IMR-90 (cell line): ENCODE data around the gene PDZRN3. TPM values are rescaled to one million over a fixed set of nuclear protein-coding genes. Genes with fewer than 3 reads are reported as not detected.

ENCODE experiments used
- ATAC-seq: fragments of 200-7000 bp; cut with Tn5 transposase; 2 replicates; pipeline ENCODE4 v1.9.1; 2020; ENCODE audit warnings: low read depth, mild to moderate bottlenecking, moderate library complexity
- BruUV-seq: library from RNA; stranded (reverse); fragments of 400-500 nt; replicated peaks from 2 replicates; lab custom pipeline; 2021; lab: Mats Ljungman, UMichigan
- CTCF ChIA-PET: fragments of 300-600 bp; formaldehyde crosslinking; extraction: SDS; loops from one replicate; lab custom pipeline; 2021; ENCODE audit warnings: antibody characterized with exemption; lab: Yijun Ruan, JAX
- POLR2A ChIA-PET: fragments of 300-600 bp; sonication (Branson Sonifier 250); formaldehyde crosslinking; loops from one replicate; lab custom pipeline; 2022; ENCODE audit warnings: antibody characterized with exemption; ENCODE audit not compliant: unreplicated experiment; lab: Charles Lee
- DNase-seq: peaks from one replicate; pipeline ENCODE4 v3.0.0; 2013
- H2AFZ ChIP-seq: replicated peaks from 2 replicates; pipeline ENCODE3; 2013; ENCODE audit warnings: low read length, mild to moderate bottlenecking; ENCODE audit not compliant: poor library complexity
- H2AK5ac ChIP-seq: 2 replicates; pipeline ENCODE4 v1.6.1; 2013; ENCODE audit warnings: low read depth, low read length, inconsistent platforms
- H2AK9ac ChIP-seq: replicated peaks from 2 replicates; pipeline ENCODE3; 2013; ENCODE audit warnings: mild to moderate bottlenecking, low read depth, low read length, moderate library complexity; ENCODE audit not compliant: poor library complexity
- H2BK120ac ChIP-seq: 2 replicates; pipeline ENCODE4 v1.6.1; 2013; ENCODE audit warnings: low read depth, low read length, inconsistent platforms
- H2BK15ac ChIP-seq: 3 replicates; pipeline ENCODE4 v1.6.1; 2013; ENCODE audit warnings: low read depth, low read length, inconsistent platforms
- H2BK20ac ChIP-seq: 2 replicates; pipeline ENCODE4 v1.6.1; 2013; ENCODE audit warnings: low read depth, mild to moderate bottlenecking, inconsistent platforms, low read length, moderate library complexity
- H2BK5ac ChIP-seq: 2 replicates; pipeline ENCODE4 v1.6.1; 2013; ENCODE audit warnings: mild to moderate bottlenecking, low read depth, low read length, inconsistent platforms; ENCODE audit not compliant: poor library complexity, severe bottlenecking
- H3K14ac ChIP-seq: replicated peaks from 2 replicates; pipeline ENCODE4 v1.6.1; 2013; ENCODE audit warnings: low read depth, low read length, inconsistent platforms
- H3K18ac ChIP-seq: 2 replicates; pipeline ENCODE4 v1.6.1; 2013; ENCODE audit warnings: low read depth, low read length, control low read depth
- H3K23ac ChIP-seq: 2 replicates; pipeline ENCODE4 v1.6.1; 2013; ENCODE audit warnings: low read depth, low read length, inconsistent platforms
- H3K27ac ChIP-seq: 2 replicates; pipeline ENCODE4 v1.5.1; 2013; ENCODE audit warnings: mild to moderate bottlenecking, control low read depth, low read length; ENCODE audit not compliant: insufficient read depth
- H3K27me3 ChIP-seq: 2 replicates; pipeline ENCODE4 v1.6.1; 2013; ENCODE audit warnings: low read length; ENCODE audit not compliant: control insufficient read depth, insufficient read depth
- H3K36me3 ChIP-seq: 2 replicates; pipeline ENCODE4 v1.6.1; 2013; ENCODE audit warnings: low read length, mixed read lengths; ENCODE audit not compliant: control insufficient read depth, insufficient read depth
- H3K4ac ChIP-seq: 2 replicates; pipeline ENCODE4 v1.6.1; 2013; ENCODE audit warnings: low read depth, low read length, inconsistent platforms
- H3K4me1 ChIP-seq: 2 replicates; pipeline ENCODE4 v1.6.1; 2013; ENCODE audit warnings: low read length, mixed read lengths; ENCODE audit not compliant: control insufficient read depth, insufficient read depth
- H3K4me2 ChIP-seq: 2 replicates; pipeline ENCODE4 v1.6.1; 2013; ENCODE audit warnings: low read depth, mild to moderate bottlenecking, control low read depth, low read length, moderate library complexity
- H3K4me3 ChIP-seq: 2 replicates; pipeline ENCODE4 v1.5.1; 2013; ENCODE audit warnings: low read depth, mild to moderate bottlenecking, control low read depth, low read length, moderate library complexity; ENCODE audit not compliant: insufficient read depth
- H3K56ac ChIP-seq: 2 replicates; pipeline ENCODE4 v1.6.1; 2013; ENCODE audit warnings: low read length, inconsistent platforms; ENCODE audit not compliant: insufficient read depth; ENCODE audit errors: extremely low read depth
- H3K79me1 ChIP-seq, 2 experiments: 2 replicates each; pipeline ENCODE4 v1.6.1; 2013; ENCODE audit warnings: low read length in 2 of 2, inconsistent platforms in 1 of 2, low read depth in 1 of 2
- H3K9ac ChIP-seq: 2 replicates; pipeline ENCODE4 v1.6.1; 2013; ENCODE audit warnings: low read depth, low read length, control low read depth
- H3K9me1 ChIP-seq: 2 replicates; pipeline ENCODE4 v1.6.1; 2013; ENCODE audit warnings: low read length, inconsistent platforms; ENCODE audit not compliant: insufficient read depth
- H3K9me3 ChIP-seq: 2 replicates; pipeline ENCODE4 v1.6.1; 2013; ENCODE audit warnings: low read length; ENCODE audit not compliant: control insufficient read depth, insufficient read depth
- H4K20me1 ChIP-seq: 2 replicates; pipeline ENCODE4 v1.6.1; 2013; ENCODE audit warnings: low read length, inconsistent platforms; ENCODE audit not compliant: insufficient read depth
- H4K5ac ChIP-seq: 2 replicates; pipeline ENCODE4 v1.6.1; 2013; ENCODE audit warnings: mild to moderate bottlenecking, low read depth, low read length, control low read depth
- H4K8ac ChIP-seq, 2 experiments: 2 replicates each; pipeline ENCODE4 v1.6.1; 2013; ENCODE audit warnings: low read depth in 2 of 2, low read length in 2 of 2, control low read depth in 1 of 2, inconsistent platforms in 1 of 2
- H4K91ac ChIP-seq: 2 replicates; pipeline ENCODE4 v1.6.1; 2013; ENCODE audit warnings: low read depth, low read length, inconsistent platforms; ENCODE audit not compliant: insufficient read depth
- FOS ChIP-seq: fragments of 150-350 bp; IDR thresholded peaks from 2 replicates; pipeline ENCODE4 v1.6.1; 2016; ENCODE audit warnings: low read depth, low read length
- MAFK ChIP-seq: IDR thresholded peaks from 2 replicates; pipeline ENCODE4 v1.6.1; 2012; ENCODE audit warnings: low read depth, low read length, improper control_type of control experiment
- RAD21 ChIP-seq: IDR thresholded peaks from 2 replicates; pipeline ENCODE4 v1.6.1; 2012; ENCODE audit warnings: low read length, improper control_type of control experiment
- RCOR1 ChIP-seq: IDR thresholded peaks from 2 replicates; pipeline ENCODE4 v1.6.1; 2012; ENCODE audit warnings: mild to moderate bottlenecking, low read length, improper control_type of control experiment; ENCODE audit not compliant: insufficient replicate concordance
- WGBS, 2 experiments: methylation state at CpG; one replicate each; pipeline versions ENCODE4 v1.1.5 to v1.1.7; 2013; ENCODE audit warnings: missing lambda C conversion rate in 2 of 2; ENCODE audit not compliant: insufficient read length in 1 of 2; ENCODE audit errors: extremely low coverage in 2 of 2; 5-methylcytosine and 5-hydroxymethylcytosine counted together
- dilution Hi-C: fragments of 300-500 bp; cut with HindIII; formaldehyde crosslinking; loops from one replicate; pipeline ENCODE4 v1.14.3; 2018; ENCODE audit warnings: low sequenced_read_pairs; ENCODE audit not compliant: unreplicated experiment
- in situ Hi-C: fragments of 300-500 bp; cut with MboI; formaldehyde crosslinking; loops from 3 replicates; pipeline ENCODE4 v1.14.3; 2019; ENCODE audit warnings: low sequenced_read_pairs, inconsistent platforms, mixed read lengths
- intact Hi-C: fragments of 100-400 bp; cut with micrococcal nuclease; formaldehyde crosslinking; loops from 2 replicates; pipeline ENCODE4 v1.10.0; 2022
- polyA plus RNA-seq, 3 experiments: library from polyadenylated mRNA; depleted of rRNA; stranded (reverse); fragments of >200 nt; gene quantifications; 2 replicates each; pipeline ENCODE4 v1.2.3, GENCODE V29; 2012; ENCODE audit warnings: low replicate concordance in 1 of 3
- total RNA-seq: library from RNA; depleted of rRNA; stranded (reverse); fragments of >200 nt; gene quantifications from 2 replicates; pipeline ENCODE4 v1.2.3, GENCODE V29; 2012
- TF ChIP-seq, protein P1 (sequence below): fragments of 150-350 bp; IDR thresholded peaks from 2 replicates; pipeline ENCODE4 v1.6.1; 2017; ENCODE audit warnings: mild to moderate bottlenecking, antibody characterized with exemption, low read length, low read depth
- TF ChIP-seq, protein P2 (sequence below): fragments of 150-350 bp; IDR thresholded peaks from 2 replicates; pipeline ENCODE4 v1.6.1; 2016; ENCODE audit warnings: low read depth, mild to moderate bottlenecking, low read length, moderate library complexity, borderline replicate concordance

Gene PDZRN3
- total and polyA plus RNA-seq, 2 of the 4 experiments (the other 2 are of a cell fraction), result 9.4 to 17.0 TPM

DNA sequence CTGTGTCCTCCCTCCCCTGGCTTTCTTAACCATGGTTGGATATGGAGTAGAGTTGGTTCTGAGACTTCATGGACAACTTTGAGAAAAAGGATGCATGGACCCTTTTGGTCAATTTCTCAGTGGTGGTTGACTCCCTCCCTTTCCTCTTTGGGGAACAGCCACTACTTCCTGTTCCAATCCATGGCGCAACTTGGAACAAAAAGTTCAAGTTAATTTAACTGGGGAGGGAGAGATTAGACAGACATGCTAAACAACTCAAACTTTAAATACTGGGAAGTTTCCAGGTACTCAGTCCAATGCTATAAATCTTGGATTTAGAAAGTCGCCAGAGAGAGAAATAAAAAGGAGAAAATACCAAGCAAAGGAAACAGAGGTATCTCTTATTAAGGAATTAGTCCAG, 202.2 kb downstream of the PDZRN3 start:
- POLR2A ChIA-PET, result no interaction called here
- DNase-seq, result no peak

More for the DNA sequence above, 202.2 kb downstream of the PDZRN3 start:
- no peaks in the 10 kb centered on the region for H3K27me3 ChIP-seq
- H3K9ac ChIP-seq, result no peak overlapping the region
- H3K14ac ChIP-seq, result no peak overlapping the region
- no peak overlapping the region for H3K4me2 ChIP-seq
- H2AK9ac ChIP-seq, result no peak overlapping the region
- WGBS, 2 experiments, result no CpG with 5 or more reads among the region's 2 CpGs
- H3K23ac ChIP-seq, result no peak overlapping the region
- no peak overlapping the region for H3K27ac ChIP-seq
- peaks cover 16% of the 10 kb centered on the region; the same call in 1 of the 2 replicates for H4K20me1 ChIP-seq
- no TSS peak for BruUV-seq
- no peak overlapping the region for H2AK5ac ChIP-seq
- TF ChIP-seq, protein P1, sequence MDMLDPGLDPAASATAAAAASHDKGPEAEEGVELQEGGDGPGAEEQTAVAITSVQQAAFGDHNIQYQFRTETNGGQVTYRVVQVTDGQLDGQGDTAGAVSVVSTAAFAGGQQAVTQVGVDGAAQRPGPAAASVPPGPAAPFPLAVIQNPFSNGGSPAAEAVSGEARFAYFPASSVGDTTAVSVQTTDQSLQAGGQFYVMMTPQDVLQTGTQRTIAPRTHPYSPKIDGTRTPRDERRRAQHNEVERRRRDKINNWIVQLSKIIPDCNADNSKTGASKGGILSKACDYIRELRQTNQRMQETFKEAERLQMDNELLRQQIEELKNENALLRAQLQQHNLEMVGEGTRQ, result no peak
- TF ChIP-seq, protein P2, sequence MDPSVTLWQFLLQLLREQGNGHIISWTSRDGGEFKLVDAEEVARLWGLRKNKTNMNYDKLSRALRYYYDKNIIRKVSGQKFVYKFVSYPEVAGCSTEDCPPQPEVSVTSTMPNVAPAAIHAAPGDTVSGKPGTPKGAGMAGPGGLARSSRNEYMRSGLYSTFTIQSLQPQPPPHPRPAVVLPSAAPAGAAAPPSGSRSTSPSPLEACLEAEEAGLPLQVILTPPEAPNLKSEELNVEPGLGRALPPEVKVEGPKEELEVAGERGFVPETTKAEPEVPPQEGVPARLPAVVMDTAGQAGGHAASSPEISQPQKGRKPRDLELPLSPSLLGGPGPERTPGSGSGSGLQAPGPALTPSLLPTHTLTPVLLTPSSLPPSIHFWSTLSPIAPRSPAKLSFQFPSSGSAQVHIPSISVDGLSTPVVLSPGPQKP, result no peak
- TF ChIP-seq RAD21, result no peak
- TF ChIP-seq RCOR1, result no peak
- no peak for TF ChIP-seq MAFK
- no peak for TF ChIP-seq FOS
- H2BK120ac ChIP-seq, result no peak overlapping the region
- ATAC-seq, result no peak
- no peak overlapping the region for H4K91ac ChIP-seq
- H3K4me3 ChIP-seq, result no peak overlapping the region
- H2BK15ac ChIP-seq, result no peak overlapping the region
- H3K9me1 ChIP-seq, result peaks cover 6% of the 10 kb centered on the region; the same call in 1 of the 2 replicates
- H3K4ac ChIP-seq, result no peak overlapping the region
- H2BK5ac ChIP-seq, result no peak overlapping the region
- no peak overlapping the region for H3K56ac ChIP-seq
- CTCF ChIA-PET, result interaction anchor here (0.7 kb wide), 1 partner anchor 16 kb away, joined by 3 read pairs; no protein-coding TSS in a partner anchor
- peaks cover 3 to 8% of the 10 kb centered on the region in 2 experiments; a peak in 2 of 4 replicates for H3K79me1 ChIP-seq
- H3K4me1 ChIP-seq, result peaks cover 6% of the 10 kb centered on the region; the same call in 1 of the 2 replicates
- no peak overlapping the region for H4K8ac ChIP-seq
- no peak overlapping the region for H3K18ac ChIP-seq
- H4K5ac ChIP-seq, result no peak overlapping the region
- H2AFZ ChIP-seq, result no peak overlapping the region
- intact Hi-C loops (no loop called here), dilution Hi-C loops (no loop called here), in situ Hi-C loops (no loop called here)
- H2BK20ac ChIP-seq, result no peak overlapping the region
- H3K9me3 ChIP-seq, result no peaks in the 10 kb centered on the region
- no peaks in the 10 kb centered on the region for H3K36me3 ChIP-seq
